GM11168 (cell line): ENCODE measurements around the gene TLE5.

ENCODE experiments used
- in situ Hi-C: fragments of 300-500 bp; cut with MboI; formaldehyde crosslinking; loops from one replicate; pipeline ENCODE4 v1.12.0; 2022; ENCODE audit warnings: low sequenced_read_pairs; ENCODE audit not compliant: unreplicated experiment

Gene TLE5

GRCh38 chr19:3062165-3063105 is at the start of gene TLE5:
Gene TLE5 (minus strand): TSS chr19:3062495. CDS start chr19:3062200, 295 bp downstream.
- in situ Hi-C loops, result no loop called here

GRCh38 chr19:3111586-3112247 is 49.4 kb upstream of the TLE5 start:
- in situ Hi-C loops, result no loop called here

- in situ Hi-C loops, result no loop called here
Measured at GRCh38 chr19:3110126-3110825, 48.0 kb upstream of the TLE5 start.

GRCh38 chr19:3109491-3109890 is 47.2 kb upstream of the TLE5 start:
- in situ Hi-C loops, result no loop called here

- in situ Hi-C loops, result no loop called here
Measured at GRCh38 chr19:3108775-3109174, 46.5 kb upstream of the TLE5 start.

GRCh38 chr19:3107658-3108057 is 45.4 kb upstream of the TLE5 start:
- in situ Hi-C loops, result no loop called here

- in situ Hi-C loops, result no loop called here
Measured at GRCh38 chr19:3106509-3107141, 44.3 kb upstream of the TLE5 start.

- in situ Hi-C loops, result no loop called here
Measured at GRCh38 chr19:3105641-3106508, 43.6 kb upstream of the TLE5 start.

- in situ Hi-C loops, result loop anchor here (5.0 kb wide), 1 partner anchor 147 kb away; no protein-coding TSS in a partner anchor
Measured at GRCh38 chr19:3104708-3104983, 42.4 kb upstream of the TLE5 start.

- in situ Hi-C loops, result loop anchor here (5.0 kb wide), 1 partner anchor 145 kb away; no protein-coding TSS in a partner anchor
Measured at GRCh38 chr19:3102239-3103140, 40.2 kb upstream of the TLE5 start.

- in situ Hi-C loops, result loop anchor here (5.0 kb wide), 1 partner anchor 144 kb away; no protein-coding TSS in a partner anchor
Measured at GRCh38 chr19:3100747-3101730, 38.7 kb upstream of the TLE5 start.

- in situ Hi-C loops, result loop anchor here (5.0 kb wide), 1 partner anchor 143 kb away; no protein-coding TSS in a partner anchor
Measured at GRCh38 chr19:3100331-3100730, 38.0 kb upstream of the TLE5 start.

- in situ Hi-C loops, result loop anchor here (5.0 kb wide), 1 partner anchor 142 kb away; no protein-coding TSS in a partner anchor
Measured at GRCh38 chr19:3099347-3100145, 37.3 kb upstream of the TLE5 start.

- in situ Hi-C loops, result no loop called here
Measured at GRCh38 chr19:3098515-3099346, 36.4 kb upstream of the TLE5 start.

- in situ Hi-C loops, result no loop called here
Measured at GRCh38 chr19:3098141-3098514, 35.8 kb upstream of the TLE5 start.

GRCh38 chr19:3097442-3097871 is 35.2 kb upstream of the TLE5 start:
- in situ Hi-C loops, result no loop called here
